ENCODE results near the gene DNAH9.

DNAH9 gene

DNA sequence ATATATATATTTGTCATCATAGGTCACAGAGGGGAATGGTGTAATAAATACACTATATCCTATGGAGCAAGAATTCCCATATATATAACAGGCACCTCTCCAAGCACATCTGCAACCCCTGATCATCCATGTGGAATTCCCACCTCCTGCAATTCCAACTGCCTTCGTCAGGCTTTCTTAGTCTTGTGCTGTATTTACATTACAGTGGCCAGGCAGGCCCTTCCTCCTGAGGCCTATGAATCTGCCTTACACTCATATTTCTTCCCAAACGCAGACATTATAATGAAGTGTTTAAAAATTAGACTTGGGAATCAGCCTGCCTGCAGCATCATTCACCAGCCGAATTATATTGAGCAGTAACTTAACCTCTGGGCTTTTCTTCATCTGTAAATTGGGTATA lies 19.3 kb upstream of the DNAH9 start:
- DNase-seq (ENCODE audit: low read depth, low spot score), result no peak
- no peak overlapping the region for H3K9ac ChIP-seq (ENCODE audit: insufficient read length, low read depth)
- no peak for TF ChIP-seq YY1 (IDR thresholded peaks at IDR 0.05; ENCODE audit: insufficient read depth, insufficient read length)
- TF ChIP-seq ZNF274 (IDR thresholded peaks at IDR 0.05; ENCODE audit: low read depth, low read length), result no peak
- no peak for TF ChIP-seq SUZ12 (IDR thresholded peaks at IDR 0.05; ENCODE audit: extremely low read depth, insufficient read depth, insufficient read length)

DNA sequence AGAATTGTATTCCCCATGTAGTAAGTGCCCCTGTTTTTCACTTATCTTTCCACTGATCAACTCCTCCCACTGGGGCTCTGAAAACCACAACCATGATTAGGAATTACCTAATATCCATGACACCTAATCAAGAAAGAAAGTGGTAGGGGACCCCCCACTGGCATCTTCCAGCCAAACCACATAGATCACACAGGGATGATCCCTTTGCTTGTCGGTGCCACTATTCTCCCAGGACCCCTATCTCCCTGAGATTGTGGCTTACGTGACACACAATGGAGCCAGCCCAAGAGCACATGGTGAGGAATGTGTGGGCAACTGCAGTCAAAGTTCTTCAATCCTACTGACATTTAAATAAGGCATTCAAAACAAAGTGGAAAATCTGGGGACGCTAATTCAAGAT lies 17.6 kb upstream of the DNAH9 start:
- Histone ChIP-seq H3K4me3 (ENCODE audit: insufficient read length, low read depth) (no peak overlapping the region), H3K27me3 (ENCODE audit: insufficient read depth, insufficient read length) (no peaks in the 10 kb centered on the region), H3K4me1 (ENCODE audit: insufficient read depth, insufficient read length) (no peaks in the 10 kb centered on the region), H3K9ac (ENCODE audit: insufficient read length, low read depth) (no peak overlapping the region), H3K9me3 (ENCODE audit: insufficient read depth, low read length) (peaks cover 6% of the 10 kb centered on the region; the same call in 1 of the 2 replicates), H3K36me3 (ENCODE audit: insufficient read depth, insufficient read length, low read length) (no peaks in the 10 kb centered on the region)
- no peak for DNase-seq (ENCODE audit: low read depth, low spot score)
- TF ChIP-seq ZNF274 (IDR thresholded peaks at IDR 0.05; ENCODE audit: low read depth, low read length) (no peak), SUZ12 (IDR thresholded peaks at IDR 0.05; ENCODE audit: extremely low read depth, insufficient read depth, insufficient read length) (no peak), YY1 (IDR thresholded peaks at IDR 0.05; ENCODE audit: insufficient read depth, insufficient read length) (no peak)

More for the DNA sequence above, 19.3 kb upstream of the DNAH9 start:
- no peak overlapping the region for H3K4me3 ChIP-seq (ENCODE audit: insufficient read length, low read depth)
- H3K27me3 ChIP-seq (ENCODE audit: insufficient read depth, insufficient read length), result no peaks in the 10 kb centered on the region
- no peaks in the 10 kb centered on the region for H3K36me3 ChIP-seq (ENCODE audit: insufficient read depth, insufficient read length, low read length)
- H3K4me1 ChIP-seq (ENCODE audit: insufficient read depth, insufficient read length), result no peaks in the 10 kb centered on the region
- H3K9me3 ChIP-seq (ENCODE audit: insufficient read depth, low read length), result peaks cover 6% of the 10 kb centered on the region; the same call in 1 of the 2 replicates

- no peak overlapping the region for H3K9ac ChIP-seq (ENCODE audit: insufficient read length, low read depth)
- no peaks in the 10 kb centered on the region for H3K4me1 ChIP-seq (ENCODE audit: insufficient read depth, insufficient read length)
- H3K9me3 ChIP-seq (ENCODE audit: insufficient read depth, low read length), result peaks cover 6% of the 10 kb centered on the region; the same call in 1 of the 2 replicates
- no peaks in the 10 kb centered on the region for H3K36me3 ChIP-seq (ENCODE audit: insufficient read depth, insufficient read length, low read length)
- no peak overlapping the region for H3K4me3 ChIP-seq (ENCODE audit: insufficient read length, low read depth)
- DNase-seq (ENCODE audit: low read depth, low spot score), result no peak
- H3K27me3 ChIP-seq (ENCODE audit: insufficient read depth, insufficient read length), result no peaks in the 10 kb centered on the region
- TF ChIP-seq YY1 (IDR thresholded peaks at IDR 0.05; ENCODE audit: insufficient read depth, insufficient read length) (no peak), ZNF274 (IDR thresholded peaks at IDR 0.05; ENCODE audit: low read depth, low read length) (no peak), SUZ12 (IDR thresholded peaks at IDR 0.05; ENCODE audit: extremely low read depth, insufficient read depth, insufficient read length) (no peak)
These were observed 16.1 kb upstream of the DNAH9 start for GRCh38 chr17:11582217-11582616.

GRCh38 chr17:11583306-11583992 lies 14.8 kb upstream of the DNAH9 start:
- Histone ChIP-seq H3K4me1 (ENCODE audit: insufficient read depth, insufficient read length) (no peaks in the 10 kb centered on the region), H3K9ac (ENCODE audit: insufficient read length, low read depth) (no peak overlapping the region), H3K36me3 (ENCODE audit: insufficient read depth, insufficient read length, low read length) (no peaks in the 10 kb centered on the region), H3K4me3 (ENCODE audit: insufficient read length, low read depth) (no peak overlapping the region), H3K27me3 (ENCODE audit: insufficient read depth, insufficient read length) (no peaks in the 10 kb centered on the region), H3K9me3 (ENCODE audit: insufficient read depth, low read length) (peaks cover 6% of the 10 kb centered on the region; the same call in 1 of the 2 replicates)
- TF ChIP-seq ZNF274 (IDR thresholded peaks at IDR 0.05; ENCODE audit: low read depth, low read length) (no peak), SUZ12 (IDR thresholded peaks at IDR 0.05; ENCODE audit: extremely low read depth, insufficient read depth, insufficient read length) (no peak), YY1 (IDR thresholded peaks at IDR 0.05; ENCODE audit: insufficient read depth, insufficient read length) (no peak)
- DNase-seq (ENCODE audit: low read depth, low spot score), result no peak

DNA sequence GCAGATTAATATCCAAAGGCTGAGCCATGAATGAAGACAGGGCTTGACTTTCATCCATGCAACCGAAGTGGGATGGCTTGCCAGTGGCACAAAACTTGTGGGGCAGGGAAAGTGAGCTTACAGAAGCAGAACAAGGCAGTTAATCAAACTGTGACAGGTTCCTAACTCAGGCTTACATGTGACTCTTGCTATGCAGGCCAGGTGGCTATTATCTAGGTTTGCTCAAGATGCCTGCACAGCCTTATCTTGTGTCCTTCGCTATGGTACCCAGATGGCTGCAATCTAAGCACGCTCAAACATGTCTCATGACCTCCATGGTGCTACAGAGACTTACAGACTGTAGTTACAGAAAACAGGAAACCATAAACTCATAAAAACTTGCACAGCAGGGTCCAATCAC lies 8.6 kb upstream of the DNAH9 start:
- H3K4me3 ChIP-seq (ENCODE audit: insufficient read length, low read depth), result no peak overlapping the region
- H3K4me1 ChIP-seq (ENCODE audit: insufficient read depth, insufficient read length), result no peaks in the 10 kb centered on the region
- TF ChIP-seq YY1 (IDR thresholded peaks at IDR 0.05; ENCODE audit: insufficient read depth, insufficient read length), result no peak
- TF ChIP-seq SUZ12 (IDR thresholded peaks at IDR 0.05; ENCODE audit: extremely low read depth, insufficient read depth, insufficient read length), result no peak
- no peak for TF ChIP-seq ZNF274 (IDR thresholded peaks at IDR 0.05; ENCODE audit: low read depth, low read length)
- H3K36me3 ChIP-seq (ENCODE audit: insufficient read depth, insufficient read length, low read length), result no peaks in the 10 kb centered on the region
- no peak for DNase-seq (ENCODE audit: low read depth, low spot score)
- no peak overlapping the region for H3K9ac ChIP-seq (ENCODE audit: insufficient read length, low read depth)
- H3K9me3 ChIP-seq (ENCODE audit: insufficient read depth, low read length), result no peaks in the 10 kb centered on the region
- no peaks in the 10 kb centered on the region for H3K27me3 ChIP-seq (ENCODE audit: insufficient read depth, insufficient read length)

- Histone ChIP-seq H3K27me3 (ENCODE audit: insufficient read depth, insufficient read length) (peaks cover 13% of the 10 kb centered on the region), H3K36me3 (ENCODE audit: insufficient read depth, insufficient read length, low read length) (no peaks in the 10 kb centered on the region), H3K4me1 (ENCODE audit: insufficient read depth, insufficient read length) (peaks cover 3% of the 10 kb centered on the region), H3K9me3 (ENCODE audit: insufficient read depth, low read length) (no peaks in the 10 kb centered on the region), H3K9ac (ENCODE audit: insufficient read length, low read depth) (no peak overlapping the region), H3K4me3 (ENCODE audit: insufficient read length, low read depth) (no peak overlapping the region)
- DNase-seq (ENCODE audit: low read depth, low spot score), result no peak
- TF ChIP-seq SUZ12 (IDR thresholded peaks at IDR 0.05; ENCODE audit: extremely low read depth, insufficient read depth, insufficient read length) (no peak), ZNF274 (IDR thresholded peaks at IDR 0.05; ENCODE audit: low read depth, low read length) (no peak), YY1 (IDR thresholded peaks at IDR 0.05; ENCODE audit: insufficient read depth, insufficient read length) (no peak)
These were observed 3.4 kb downstream of the DNAH9 start for GRCh38 chr17:11601661-11602060.

- no peaks in the 10 kb centered on the region for H3K27me3 ChIP-seq (ENCODE audit: insufficient read depth, insufficient read length)
- no peaks in the 10 kb centered on the region for H3K36me3 ChIP-seq (ENCODE audit: insufficient read depth, insufficient read length, low read length)
- TF ChIP-seq YY1 (IDR thresholded peaks at IDR 0.05; ENCODE audit: insufficient read depth, insufficient read length) (no peak), ZNF274 (IDR thresholded peaks at IDR 0.05; ENCODE audit: low read depth, low read length) (no peak), SUZ12 (IDR thresholded peaks at IDR 0.05; ENCODE audit: extremely low read depth, insufficient read depth, insufficient read length) (no peak)
- no peak overlapping the region for H3K9ac ChIP-seq (ENCODE audit: insufficient read length, low read depth)
- H3K4me3 ChIP-seq (ENCODE audit: insufficient read length, low read depth), result no peak overlapping the region
- H3K4me1 ChIP-seq (ENCODE audit: insufficient read depth, insufficient read length), result no peaks in the 10 kb centered on the region
- no peak for DNase-seq (ENCODE audit: low read depth, low spot score)
- H3K9me3 ChIP-seq (ENCODE audit: insufficient read depth, low read length), result no peaks in the 10 kb centered on the region
These were observed 10.1 kb downstream of the DNAH9 start for GRCh38 chr17:11608396-11608795.
